GM19240 (cell line): ENCODE measurements around the gene COPZ2.

Experiments
- DNase-seq: peaks from one replicate; pipeline ENCODE4 v3.0.0; 2011; ENCODE audit warnings: low spot score; ENCODE audit not compliant: insufficient read length

The COPZ2 gene

GRCh38 chr17:47987240-47987835 is 50.3 kb downstream of the COPZ2 start:
- no peak for DNase-seq

GRCh38 chr17:47986520-47986919 is 51.1 kb downstream of the COPZ2 start:
- DNase-seq = no peak

- no peak for DNase-seq
These were observed 53.9 kb downstream of the COPZ2 start for GRCh38 chr17:47983492-47984223.

GRCh38 chr17:47982645-47983390 is 54.8 kb downstream of the COPZ2 start:
- no peak for DNase-seq

- no peak for DNase-seq
These were observed 55.4 kb downstream of the COPZ2 start for GRCh38 chr17:47982091-47982617.

- DNase-seq = no peak
These were observed 56.1 kb downstream of the COPZ2 start for GRCh38 chr17:47981462-47981861.

- DNase-seq = no peak
These were observed 57.1 kb downstream of the COPZ2 start for GRCh38 chr17:47980541-47980940.

- peak; percentile 76 for DNase-seq
These were observed 59.3 kb downstream of the COPZ2 start for GRCh38 chr17:47978324-47978723.
